Measurements from ENCODE around the gene SSR1.

The SSR1 gene

DNA sequence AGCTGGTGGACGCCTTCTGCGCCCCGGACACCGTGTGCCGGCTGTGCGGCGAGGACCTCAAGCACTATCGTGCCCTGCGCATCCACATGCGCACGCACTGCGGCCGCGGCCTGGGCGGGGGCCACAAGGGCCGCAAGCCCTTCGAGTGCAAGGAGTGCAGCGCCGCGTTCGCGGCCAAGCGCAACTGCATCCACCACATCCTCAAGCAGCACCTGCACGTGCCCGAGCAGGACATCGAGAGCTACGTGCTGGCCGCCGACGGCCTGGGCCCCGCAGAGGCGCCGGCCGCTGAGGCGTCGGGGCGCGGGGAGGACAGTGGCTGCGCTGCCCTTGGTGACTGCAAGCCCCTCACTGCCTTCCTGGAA lies 82.7 kb downstream of the SSR1 start:
- TF ChIP-seq CREB1 (IDR thresholded peaks at IDR 0.05; ENCODE audit: low read depth): no peak
- no peak for TF ChIP-seq TCF12 (IDR thresholded peaks at IDR 0.05; ENCODE audit: low read depth)
- TF ChIP-seq FOXM1 (IDR thresholded peaks at IDR 0.05; ENCODE audit: borderline replicate concordance, low read depth): no peak
- no peak for TF ChIP-seq YY1 (IDR thresholded peaks at IDR 0.05; ENCODE audit: low read depth)
- TF ChIP-seq, protein P1, sequence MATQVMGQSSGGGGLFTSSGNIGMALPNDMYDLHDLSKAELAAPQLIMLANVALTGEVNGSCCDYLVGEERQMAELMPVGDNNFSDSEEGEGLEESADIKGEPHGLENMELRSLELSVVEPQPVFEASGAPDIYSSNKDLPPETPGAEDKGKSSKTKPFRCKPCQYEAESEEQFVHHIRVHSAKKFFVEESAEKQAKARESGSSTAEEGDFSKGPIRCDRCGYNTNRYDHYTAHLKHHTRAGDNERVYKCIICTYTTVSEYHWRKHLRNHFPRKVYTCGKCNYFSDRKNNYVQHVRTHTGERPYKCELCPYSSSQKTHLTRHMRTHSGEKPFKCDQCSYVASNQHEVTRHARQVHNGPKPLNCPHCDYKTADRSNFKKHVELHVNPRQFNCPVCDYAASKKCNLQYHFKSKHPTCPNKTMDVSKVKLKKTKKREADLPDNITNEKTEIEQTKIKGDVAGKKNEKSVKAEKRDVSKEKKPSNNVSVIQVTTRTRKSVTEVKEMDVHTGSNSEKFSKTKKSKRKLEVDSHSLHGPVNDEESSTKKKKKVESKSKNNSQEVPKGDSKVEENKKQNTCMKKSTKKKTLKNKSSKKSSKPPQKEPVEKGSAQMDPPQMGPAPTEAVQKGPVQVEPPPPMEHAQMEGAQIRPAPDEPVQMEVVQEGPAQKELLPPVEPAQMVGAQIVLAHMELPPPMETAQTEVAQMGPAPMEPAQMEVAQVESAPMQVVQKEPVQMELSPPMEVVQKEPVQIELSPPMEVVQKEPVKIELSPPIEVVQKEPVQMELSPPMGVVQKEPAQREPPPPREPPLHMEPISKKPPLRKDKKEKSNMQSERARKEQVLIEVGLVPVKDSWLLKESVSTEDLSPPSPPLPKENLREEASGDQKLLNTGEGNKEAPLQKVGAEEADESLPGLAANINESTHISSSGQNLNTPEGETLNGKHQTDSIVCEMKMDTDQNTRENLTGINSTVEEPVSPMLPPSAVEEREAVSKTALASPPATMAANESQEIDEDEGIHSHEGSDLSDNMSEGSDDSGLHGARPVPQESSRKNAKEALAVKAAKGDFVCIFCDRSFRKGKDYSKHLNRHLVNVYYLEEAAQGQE (IDR thresholded peaks at IDR 0.05; ENCODE audit: low read depth): no peak
- TF ChIP-seq EGR1 (IDR thresholded peaks at IDR 0.05): no peak
- no peak for TF ChIP-seq TEAD4 (IDR thresholded peaks at IDR 0.05)
- TF ChIP-seq NFIC (IDR thresholded peaks at IDR 0.05): no peak
- no peak for TF ChIP-seq EP300 (IDR thresholded peaks at IDR 0.05; ENCODE audit: borderline replicate concordance)
- no peak for TF ChIP-seq ZBTB7A (IDR thresholded peaks at IDR 0.05; ENCODE audit: low read depth)
- TF ChIP-seq CEBPB (IDR thresholded peaks at IDR 0.05): no peak
- TF ChIP-seq, protein P2, sequence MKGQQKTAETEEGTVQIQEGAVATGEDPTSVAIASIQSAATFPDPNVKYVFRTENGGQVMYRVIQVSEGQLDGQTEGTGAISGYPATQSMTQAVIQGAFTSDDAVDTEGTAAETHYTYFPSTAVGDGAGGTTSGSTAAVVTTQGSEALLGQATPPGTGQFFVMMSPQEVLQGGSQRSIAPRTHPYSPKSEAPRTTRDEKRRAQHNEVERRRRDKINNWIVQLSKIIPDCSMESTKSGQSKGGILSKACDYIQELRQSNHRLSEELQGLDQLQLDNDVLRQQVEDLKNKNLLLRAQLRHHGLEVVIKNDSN (IDR thresholded peaks at IDR 0.05): no peak
- TF ChIP-seq, protein P3, sequence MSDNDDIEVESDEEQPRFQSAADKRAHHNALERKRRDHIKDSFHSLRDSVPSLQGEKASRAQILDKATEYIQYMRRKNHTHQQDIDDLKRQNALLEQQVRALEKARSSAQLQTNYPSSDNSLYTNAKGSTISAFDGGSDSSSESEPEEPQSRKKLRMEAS (IDR thresholded peaks at IDR 0.05): no peak
- TF ChIP-seq TAF1 (IDR thresholded peaks at IDR 0.05; ENCODE audit: low read depth): no peak
- no peak for TF ChIP-seq RAD21 (IDR thresholded peaks at IDR 0.05; ENCODE audit: low read depth)

DNA sequence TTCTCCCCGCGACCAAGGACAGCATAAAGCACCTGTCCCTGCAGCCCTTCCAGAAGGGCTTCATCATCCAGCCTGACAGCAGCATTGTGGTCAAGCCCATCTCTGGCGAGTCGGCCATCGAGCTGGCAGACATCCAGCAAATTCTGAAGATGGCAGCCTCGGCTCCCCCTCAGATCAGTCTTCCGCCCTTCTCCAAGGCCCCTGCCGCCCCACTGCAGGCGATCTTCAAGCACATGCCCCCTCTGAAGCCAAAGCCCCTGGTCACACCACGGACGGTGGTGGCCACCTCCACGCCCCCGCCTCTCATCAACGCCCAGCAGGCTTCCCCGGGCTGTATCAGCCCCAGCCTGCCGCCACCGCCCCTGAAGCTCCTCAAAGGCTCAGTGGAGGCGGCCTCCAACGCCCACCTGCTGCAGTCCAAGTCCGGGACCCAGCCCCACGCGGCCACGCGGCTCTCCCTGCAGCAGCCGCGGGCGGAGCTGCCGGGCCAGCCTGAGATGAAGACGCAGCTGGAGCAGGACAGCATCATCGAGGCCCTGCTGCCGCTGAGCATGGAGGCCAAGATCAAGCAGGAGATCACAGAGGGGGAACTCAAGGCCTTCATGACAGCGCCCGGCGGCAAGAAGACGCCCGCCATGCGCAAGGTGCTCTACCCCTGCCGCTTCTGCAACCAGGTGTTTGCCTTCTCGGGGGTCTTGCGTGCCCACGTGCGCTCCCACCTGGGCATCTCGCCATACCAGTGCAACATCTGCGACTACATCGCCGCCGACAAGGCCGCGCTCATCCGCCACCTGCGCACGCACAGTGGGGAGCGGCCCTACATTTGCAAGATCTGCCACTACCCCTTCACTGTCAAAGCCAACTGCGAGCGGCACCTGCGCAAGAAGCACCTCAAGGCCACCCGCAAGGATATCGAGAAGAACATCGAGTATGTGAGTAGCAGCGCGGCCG lies 83.3 kb downstream of the SSR1 start:
- TF ChIP-seq CREB1 (IDR thresholded peaks at IDR 0.05; ENCODE audit: low read depth) (no peak), TEAD4 (IDR thresholded peaks at IDR 0.05) (no peak), YY1 (IDR thresholded peaks at IDR 0.05; ENCODE audit: low read depth) (no peak), TAF1 (IDR thresholded peaks at IDR 0.05; ENCODE audit: low read depth) (no peak), EP300 (IDR thresholded peaks at IDR 0.05; ENCODE audit: borderline replicate concordance) (no peak), ZBTB7A (IDR thresholded peaks at IDR 0.05; ENCODE audit: low read depth) (no peak), RAD21 (IDR thresholded peaks at IDR 0.05; ENCODE audit: low read depth) (no peak), TCF12 (IDR thresholded peaks at IDR 0.05; ENCODE audit: low read depth) (no peak), NFIC (IDR thresholded peaks at IDR 0.05) (no peak), FOXM1 (IDR thresholded peaks at IDR 0.05; ENCODE audit: borderline replicate concordance, low read depth) (no peak), CEBPB (IDR thresholded peaks at IDR 0.05) (no peak)
- TF ChIP-seq, protein P2 (IDR thresholded peaks at IDR 0.05): no peak
- TF ChIP-seq, protein P3 (IDR thresholded peaks at IDR 0.05): no peak

DNA sequence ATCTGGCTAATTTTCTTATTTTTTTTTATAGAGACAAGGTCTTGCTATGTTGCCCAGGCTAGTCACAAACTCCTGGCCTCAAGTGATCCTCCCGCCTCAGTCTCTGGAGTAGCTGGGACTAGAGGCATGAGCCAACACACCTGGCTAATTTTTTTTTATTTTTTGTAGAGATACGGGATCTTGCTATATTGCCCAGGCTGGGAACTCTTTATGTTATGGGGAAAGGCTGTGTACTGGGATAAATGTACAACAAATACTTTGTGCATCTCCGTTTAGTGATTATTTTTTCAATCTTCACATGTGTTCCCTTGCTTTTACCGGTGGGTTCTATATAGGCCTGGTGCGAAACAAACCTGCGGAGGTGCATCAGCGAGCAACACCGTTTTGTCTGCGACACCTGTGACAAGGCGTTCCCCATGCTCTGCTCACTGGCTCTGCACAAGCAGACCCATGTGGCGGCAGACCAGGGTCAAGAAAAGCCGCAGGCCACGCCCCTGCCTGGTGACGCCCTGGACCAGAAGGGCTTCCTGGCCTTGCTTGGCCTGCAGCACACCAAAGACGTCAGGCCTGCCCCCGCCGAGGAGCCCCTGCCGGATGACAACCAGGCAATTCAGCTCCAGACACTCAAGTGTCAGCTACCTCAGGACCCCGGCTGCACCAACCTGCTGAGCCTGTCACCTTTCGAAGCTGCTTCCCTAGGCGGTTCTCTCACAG lies 84.2 kb downstream of the SSR1 start:
- TF ChIP-seq YY1 (IDR thresholded peaks at IDR 0.05; ENCODE audit: low read depth): no peak
- no peak for TF ChIP-seq FOXM1 (IDR thresholded peaks at IDR 0.05; ENCODE audit: borderline replicate concordance, low read depth)
- TF ChIP-seq CREB1 (IDR thresholded peaks at IDR 0.05; ENCODE audit: low read depth): no peak
- TF ChIP-seq, protein P1 (IDR thresholded peaks at IDR 0.05; ENCODE audit: low read depth): no peak
- TF ChIP-seq EP300 (IDR thresholded peaks at IDR 0.05; ENCODE audit: borderline replicate concordance): no peak

DNA sequence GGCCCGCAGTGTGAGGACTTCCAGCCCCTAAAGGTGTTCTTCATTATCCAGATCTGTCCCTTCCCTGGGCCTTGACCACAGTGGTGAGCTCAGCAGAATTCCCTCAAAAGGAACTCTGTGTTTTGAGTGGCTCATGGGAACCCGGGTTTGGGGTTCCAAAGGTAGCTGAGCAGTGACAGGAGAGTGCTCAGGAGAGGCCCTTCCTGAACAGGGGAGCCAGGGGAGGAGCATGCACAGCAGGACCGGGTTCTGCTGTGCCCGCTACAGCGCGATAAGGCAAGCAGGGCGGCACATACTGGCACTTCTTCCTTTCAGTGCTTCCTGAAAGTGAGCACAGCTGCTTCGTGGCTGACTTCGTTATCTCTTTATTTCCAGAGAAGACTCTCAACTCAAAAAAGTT lies 88.3 kb downstream of the SSR1 start:
- no peak for TF ChIP-seq CREB1 (IDR thresholded peaks at IDR 0.05; ENCODE audit: low read depth)

DNA sequence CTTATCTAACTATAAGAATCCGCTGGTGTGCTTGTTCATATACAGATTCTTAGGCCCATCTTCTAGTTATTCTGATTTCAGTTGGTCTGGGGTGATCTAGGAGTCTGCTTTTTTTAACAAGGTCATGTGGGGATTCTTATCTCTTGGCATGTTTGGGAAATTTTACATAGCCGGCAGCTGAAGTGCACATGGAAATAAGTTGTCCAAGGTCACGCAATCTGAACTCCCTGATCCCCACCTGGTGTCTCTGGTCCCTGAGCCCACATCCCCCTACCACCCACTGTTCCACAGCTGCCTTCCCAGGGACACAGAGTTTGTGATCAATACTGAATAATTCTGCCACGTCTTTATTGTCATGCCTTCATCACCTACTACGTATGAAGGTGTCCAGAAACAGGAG lies 90.8 kb downstream of the SSR1 start:
- TF ChIP-seq EP300 (IDR thresholded peaks at IDR 0.05; ENCODE audit: borderline replicate concordance): no peak
- TF ChIP-seq TAF1 (IDR thresholded peaks at IDR 0.05; ENCODE audit: low read depth): no peak
- no peak for TF ChIP-seq EGR1 (IDR thresholded peaks at IDR 0.05)
- TF ChIP-seq, protein P1 (IDR thresholded peaks at IDR 0.05; ENCODE audit: low read depth): no peak
- no peak for TF ChIP-seq CEBPB (IDR thresholded peaks at IDR 0.05)
- TF ChIP-seq RAD21 (IDR thresholded peaks at IDR 0.05; ENCODE audit: low read depth): no peak
- TF ChIP-seq, protein P3 (IDR thresholded peaks at IDR 0.05): no peak
- no peak for TF ChIP-seq TCF12 (IDR thresholded peaks at IDR 0.05; ENCODE audit: low read depth)
- no peak for TF ChIP-seq NFIC (IDR thresholded peaks at IDR 0.05)
- TF ChIP-seq FOXM1 (IDR thresholded peaks at IDR 0.05; ENCODE audit: borderline replicate concordance, low read depth): no peak
- no peak for TF ChIP-seq ZBTB7A (IDR thresholded peaks at IDR 0.05; ENCODE audit: low read depth)
- no peak for TF ChIP-seq TEAD4 (IDR thresholded peaks at IDR 0.05)
- TF ChIP-seq, protein P2 (IDR thresholded peaks at IDR 0.05): no peak
- no peak for TF ChIP-seq YY1 (IDR thresholded peaks at IDR 0.05; ENCODE audit: low read depth)
- no peak for TF ChIP-seq CREB1 (IDR thresholded peaks at IDR 0.05; ENCODE audit: low read depth)
